Measurements from ENCODE around the gene BZW1.
"Not testable (repeated sequence)": the region's sequence is repeated elsewhere in the genome, so short reads cannot be mapped to it uniquely, and the experiment has no call there.

The BZW1 gene

GRCh38 chr2:200791905-200792304 lies 19.8 kb upstream of the BZW1 start:
- no peak for DNase-seq

GRCh38 chr2:200794143-200794542 lies 17.6 kb upstream of the BZW1 start:
- no peak for DNase-seq

GRCh38 chr2:200795028-200795440 lies 16.7 kb upstream of the BZW1 start:
- no peak for DNase-seq

DNA sequence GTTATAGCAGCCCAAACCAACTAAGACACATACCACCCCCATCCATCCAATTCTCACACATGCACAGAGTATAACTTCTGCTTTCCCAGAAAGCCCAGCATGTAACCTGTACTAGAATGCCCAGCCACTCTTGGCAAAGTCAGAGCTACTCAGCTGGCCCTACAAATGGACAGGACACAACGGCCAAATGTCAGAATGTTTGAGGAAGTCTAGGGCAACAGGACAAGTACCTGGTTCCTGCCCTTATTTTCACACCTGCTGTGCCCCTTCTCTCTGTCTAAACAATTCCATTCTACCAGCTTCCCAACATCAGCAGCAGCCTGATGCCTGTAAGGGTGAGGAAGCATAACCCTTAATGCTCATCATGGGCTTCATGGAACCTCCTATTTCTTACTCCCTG lies 15.1 kb upstream of the BZW1 start:
- DNase-seq, result peak in 1 of 2 experiments; percentile 52

- no peak for DNase-seq
Observed at GRCh38 chr2:200797242-200797770, 14.4 kb upstream of the BZW1 start.

- no peak for DNase-seq
Observed at GRCh38 chr2:200798514-200798913, 13.2 kb upstream of the BZW1 start.

DNA sequence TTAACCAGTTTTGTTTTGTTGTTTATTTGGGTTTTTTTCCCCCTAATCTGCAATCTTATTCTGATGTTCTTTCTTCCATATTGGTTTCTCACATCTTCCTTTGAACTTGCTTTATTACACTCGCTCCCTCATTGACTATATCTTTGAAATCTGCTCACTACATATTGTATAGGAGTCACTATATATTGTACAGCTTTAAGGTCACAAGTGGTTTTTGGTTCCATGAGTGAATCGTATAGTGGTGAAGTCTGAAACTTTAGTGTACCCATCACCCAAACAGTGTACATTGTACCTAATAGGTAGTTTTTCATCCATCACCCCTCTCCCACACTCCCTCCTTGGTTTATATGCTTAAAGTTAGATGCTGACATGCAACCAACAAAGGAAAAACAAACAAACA lies 11.3 kb upstream of the BZW1 start:
- DNase-seq, result no peak

DNA sequence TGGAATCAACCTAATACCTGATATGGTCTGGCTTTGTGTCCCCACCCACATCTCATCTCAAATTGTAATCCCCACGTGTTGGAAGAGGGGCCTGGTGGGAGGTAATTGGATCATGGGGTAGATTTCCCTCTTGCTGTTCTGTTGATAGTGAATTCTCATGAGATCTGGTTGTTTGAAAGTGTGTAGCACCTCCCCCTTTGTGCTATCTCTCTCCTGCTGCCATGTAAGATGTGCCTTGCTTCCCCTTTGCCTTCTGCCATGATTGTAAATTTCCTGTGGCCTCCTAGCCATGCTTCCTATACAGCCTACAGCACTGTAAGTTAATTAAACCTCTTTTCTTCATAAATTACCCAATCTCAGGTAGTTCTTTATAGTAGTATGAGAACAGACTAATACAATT lies 10.3 kb upstream of the BZW1 start:
- not testable (repeated sequence) for DNase-seq

GRCh38 chr2:200809506-200810251 lies 2.0 kb upstream of the BZW1 start:
- DNase-seq, result no peak

GRCh38 chr2:200810252-200810997 lies 1.3 kb upstream of the BZW1 start:
- DNase-seq, result peak in 1 of 2 experiments; percentile 6

- DNase-seq, result no peak
Observed at GRCh38 chr2:200810998-200811332, 745 bp upstream of the BZW1 start.

- peak; percentile 18 to 58 for DNase-seq
Observed at GRCh38 chr2:200812122-200813022, 662 bp downstream of the BZW1 start.

DNA sequence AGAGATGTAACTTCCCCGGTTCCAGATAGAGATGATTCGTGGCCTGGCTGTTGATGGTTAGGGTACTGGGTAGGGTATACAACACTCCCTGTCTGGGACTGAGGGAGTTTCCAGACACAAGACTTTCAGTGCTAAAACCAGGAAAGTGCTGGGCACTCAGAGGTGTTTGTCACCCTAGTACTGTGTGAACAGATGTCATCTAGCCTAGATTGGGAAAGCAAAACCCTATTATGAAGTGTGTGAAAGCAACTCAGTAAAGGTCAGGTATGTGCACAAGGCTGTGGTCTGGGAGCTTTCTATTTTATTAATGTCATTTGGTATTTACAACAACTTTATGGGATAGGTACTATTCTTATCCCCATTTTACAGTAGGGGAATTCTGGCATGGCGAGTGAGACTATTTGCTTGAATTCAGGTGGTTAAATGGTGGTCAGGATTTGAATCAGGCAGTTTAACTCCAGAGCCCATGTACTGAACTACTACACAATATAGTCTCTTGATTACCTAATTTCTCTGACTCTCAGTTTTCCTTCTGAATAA lies 2.6 kb downstream of the BZW1 start:
- DNase-seq, result no peak

DNA sequence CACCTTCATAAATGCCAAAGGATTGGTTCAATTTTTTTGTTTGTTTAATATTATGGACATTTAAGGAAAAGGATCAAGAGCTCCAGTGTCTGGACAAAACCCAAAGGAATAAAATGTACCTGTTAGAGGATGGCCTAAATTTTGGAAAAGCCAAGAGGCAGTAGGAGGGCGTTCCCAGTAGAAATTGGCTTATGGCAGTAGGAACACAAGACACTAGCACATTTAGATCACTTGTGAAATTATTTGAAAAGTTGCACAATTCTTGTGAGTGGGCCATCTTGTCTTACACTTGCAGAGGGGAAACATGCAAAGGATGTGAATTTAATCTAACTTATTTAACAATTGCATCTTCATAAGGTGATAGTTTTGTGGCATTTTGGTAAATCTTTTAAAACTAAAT lies 3.2 kb downstream of the BZW1 start:
- DNase-seq, result no peak

- DNase-seq, result not testable (repeated sequence)
Observed at GRCh38 chr2:200818732-200819131, 7.0 kb downstream of the BZW1 start.

- no peak for DNase-seq
Observed at GRCh38 chr2:200820573-200821234, 9.0 kb downstream of the BZW1 start.

DNA sequence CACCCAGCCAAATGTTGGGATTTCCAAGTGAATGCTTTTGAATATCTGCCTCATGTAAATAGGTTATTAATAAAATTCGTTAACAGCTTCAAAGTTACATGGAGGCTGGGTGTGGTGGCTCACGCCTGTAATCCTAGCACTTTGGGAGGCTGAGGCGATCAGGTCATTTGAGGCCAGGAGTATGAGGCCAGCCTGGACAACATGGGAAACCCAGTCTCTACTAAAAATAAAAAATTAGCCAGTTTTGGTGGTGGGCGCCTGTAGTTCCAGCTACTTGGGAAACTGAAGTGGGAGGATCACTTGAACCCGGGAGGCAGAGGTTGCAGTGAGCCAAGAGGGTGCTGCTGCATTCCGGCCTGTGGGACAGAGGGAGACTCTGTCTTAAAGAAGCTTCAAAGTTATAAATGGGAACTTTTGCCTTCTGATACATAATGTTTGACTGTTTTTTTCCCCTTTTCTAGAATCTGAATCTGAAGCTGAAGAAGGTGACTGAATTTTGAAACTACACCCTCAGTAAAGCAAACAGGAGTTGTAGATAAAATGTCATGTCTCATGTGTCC lies 10.1 kb downstream of the BZW1 start:
- no peak for DNase-seq

GRCh38 chr2:200828104-200828503 lies 16.4 kb downstream of the BZW1 start:
- DNase-seq, result no peak

- DNase-seq, result no peak
Observed at GRCh38 chr2:200828572-200829257, 17.0 kb downstream of the BZW1 start.

- DNase-seq, result no peak
Observed at GRCh38 chr2:200829258-200829655, 17.5 kb downstream of the BZW1 start.

GRCh38 chr2:200834701-200835100 lies 23.0 kb downstream of the BZW1 start:
- DNase-seq, result no peak

Data from SHP77 (cell line).